ENCODE measurements around the gene AUTS2. TPM values are rescaled to one million over a fixed set of nuclear protein-coding genes. Genes with fewer than 3 reads are reported as not detected.

AUTS2 gene
- total RNA-seq, 1 experiment from 2014 or later, result 2.5 TPM

DNA sequence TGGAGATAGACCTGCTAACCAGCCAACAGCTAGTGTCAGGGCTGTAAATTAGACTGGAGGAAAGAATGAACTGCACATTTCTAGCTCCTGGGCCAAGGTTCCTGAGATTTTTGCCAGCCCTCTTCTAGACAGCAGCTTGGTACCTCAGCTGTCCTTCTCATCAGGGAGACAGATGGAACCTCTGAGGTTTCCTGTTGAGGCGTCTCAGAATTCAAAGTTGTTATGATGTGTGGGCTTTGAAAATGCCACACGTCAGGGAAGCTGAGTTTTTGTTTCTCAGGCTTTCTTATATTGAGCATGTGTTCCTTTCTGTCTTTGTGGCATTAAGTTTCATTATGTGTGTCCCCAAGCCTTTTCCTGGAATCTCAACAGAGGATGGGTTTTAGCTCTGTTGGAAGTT is 736.6 kb downstream of the AUTS2 start:
- TF ChIP-seq SIN3A (IDR thresholded peaks at IDR 0.05; ENCODE audit: borderline replicate concordance, insufficient read depth, low read depth, low read length) (no peak), POLR2AphosphoS5 (IDR thresholded peaks at IDR 0.05; ENCODE audit: low read depth, low read length) (no peak), TCF7L2 (IDR thresholded peaks at IDR 0.05; ENCODE audit: low read depth, low read length) (no peak), CTCF (IDR thresholded peaks at IDR 0.05) (no peak)
- TF ChIP-seq, protein P1, sequence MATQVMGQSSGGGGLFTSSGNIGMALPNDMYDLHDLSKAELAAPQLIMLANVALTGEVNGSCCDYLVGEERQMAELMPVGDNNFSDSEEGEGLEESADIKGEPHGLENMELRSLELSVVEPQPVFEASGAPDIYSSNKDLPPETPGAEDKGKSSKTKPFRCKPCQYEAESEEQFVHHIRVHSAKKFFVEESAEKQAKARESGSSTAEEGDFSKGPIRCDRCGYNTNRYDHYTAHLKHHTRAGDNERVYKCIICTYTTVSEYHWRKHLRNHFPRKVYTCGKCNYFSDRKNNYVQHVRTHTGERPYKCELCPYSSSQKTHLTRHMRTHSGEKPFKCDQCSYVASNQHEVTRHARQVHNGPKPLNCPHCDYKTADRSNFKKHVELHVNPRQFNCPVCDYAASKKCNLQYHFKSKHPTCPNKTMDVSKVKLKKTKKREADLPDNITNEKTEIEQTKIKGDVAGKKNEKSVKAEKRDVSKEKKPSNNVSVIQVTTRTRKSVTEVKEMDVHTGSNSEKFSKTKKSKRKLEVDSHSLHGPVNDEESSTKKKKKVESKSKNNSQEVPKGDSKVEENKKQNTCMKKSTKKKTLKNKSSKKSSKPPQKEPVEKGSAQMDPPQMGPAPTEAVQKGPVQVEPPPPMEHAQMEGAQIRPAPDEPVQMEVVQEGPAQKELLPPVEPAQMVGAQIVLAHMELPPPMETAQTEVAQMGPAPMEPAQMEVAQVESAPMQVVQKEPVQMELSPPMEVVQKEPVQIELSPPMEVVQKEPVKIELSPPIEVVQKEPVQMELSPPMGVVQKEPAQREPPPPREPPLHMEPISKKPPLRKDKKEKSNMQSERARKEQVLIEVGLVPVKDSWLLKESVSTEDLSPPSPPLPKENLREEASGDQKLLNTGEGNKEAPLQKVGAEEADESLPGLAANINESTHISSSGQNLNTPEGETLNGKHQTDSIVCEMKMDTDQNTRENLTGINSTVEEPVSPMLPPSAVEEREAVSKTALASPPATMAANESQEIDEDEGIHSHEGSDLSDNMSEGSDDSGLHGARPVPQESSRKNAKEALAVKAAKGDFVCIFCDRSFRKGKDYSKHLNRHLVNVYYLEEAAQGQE (IDR thresholded peaks at IDR 0.05; ENCODE audit: insufficient read depth in 1 of 2, low read depth in 2 of 2, low read length in 1 of 2), result no peak
- H3K27me3 ChIP-seq (ENCODE audit: control insufficient read depth, insufficient read depth, low read length), result no peaks in the 10 kb centered on the region
- in situ Hi-C loops (cut with HindIII; ENCODE audit: low pct_unique_long_range_greater_than_20kb, low sequenced_read_pairs), result no loop called here
- BruUV-seq (replicated peaks), result no TSS peak
- POLR2A ChIA-PET, result no interaction called here
- H3K9me3 ChIP-seq (ENCODE audit: control insufficient read depth, insufficient read depth, low read depth, low read length), result no peaks in the 10 kb centered on the region
- ATAC-seq (no peak), DNase-seq (ENCODE audit: low read depth, low spot score) (no peak)
- no peaks in the 10 kb centered on the region for H3K36me3 ChIP-seq (ENCODE audit: control insufficient read depth, insufficient read depth, low read length)
- H3K27ac ChIP-seq (ENCODE audit: low read length), result no peak overlapping the region
- H3K4me1 ChIP-seq (ENCODE audit: control insufficient read depth, insufficient read depth, low read length), result no peaks in the 10 kb centered on the region
- CTCF ChIA-PET, result no interaction called here
- intact Hi-C loops (cut with micrococcal nuclease; ENCODE audit: unreplicated experiment), result no loop called here
- no peak overlapping the region for H3K4me3 ChIP-seq (ENCODE audit: low read depth in 2 of 2, low read length in 2 of 2)

- TF ChIP-seq TCF7L2 (IDR thresholded peaks at IDR 0.05; ENCODE audit: low read depth, low read length), result no peak
- TF ChIP-seq CTCF (IDR thresholded peaks at IDR 0.05), result no peak
- TF ChIP-seq SIN3A (IDR thresholded peaks at IDR 0.05; ENCODE audit: borderline replicate concordance, insufficient read depth, low read depth, low read length), result no peak
- TF ChIP-seq POLR2AphosphoS5 (IDR thresholded peaks at IDR 0.05; ENCODE audit: low read depth, low read length), result no peak
- TF ChIP-seq, protein P1 (IDR thresholded peaks at IDR 0.05; ENCODE audit: insufficient read depth in 1 of 2, low read depth in 2 of 2, low read length in 1 of 2), result no peak
- in situ Hi-C loops (cut with HindIII; ENCODE audit: low pct_unique_long_range_greater_than_20kb, low sequenced_read_pairs) (no loop called here), intact Hi-C loops (cut with micrococcal nuclease; ENCODE audit: unreplicated experiment) (no loop called here)
- no peaks in the 10 kb centered on the region for H3K4me1 ChIP-seq (ENCODE audit: control insufficient read depth, insufficient read depth, low read length)
- ChIA-PET POLR2A (no interaction called here), CTCF (no interaction called here)
- no peaks in the 10 kb centered on the region for H3K36me3 ChIP-seq (ENCODE audit: control insufficient read depth, insufficient read depth, low read length)
- H3K27ac ChIP-seq (ENCODE audit: low read length), result no peak overlapping the region
- H3K27me3 ChIP-seq (ENCODE audit: control insufficient read depth, insufficient read depth, low read length), result no peaks in the 10 kb centered on the region
- H3K4me3 ChIP-seq (ENCODE audit: low read depth in 2 of 2, low read length in 2 of 2), result no peak overlapping the region
- no TSS peak for BruUV-seq (replicated peaks)
- H3K9me3 ChIP-seq (ENCODE audit: control insufficient read depth, insufficient read depth, low read depth, low read length), result no peaks in the 10 kb centered on the region
- ATAC-seq (no peak), DNase-seq (ENCODE audit: low read depth, low spot score) (no peak)
Measured at GRCh38 chr7:70336536-70336935, 738.3 kb downstream of the AUTS2 start.

All from Panc1 (cell line).